Brain microvascular endothelial cell (primary cell): ENCODE results near the gene CPSF4.
A peak's percentile ranks its signal among the peaks of the same experiment; 100 is the strongest.
"Not testable (repeated sequence)": the region's sequence is repeated elsewhere in the genome, so short reads cannot be mapped to it uniquely, and the experiment has no call there.

ENCODE experiments used
- DNase-seq: peaks from one replicate; pipeline ENCODE4 v3.0.0-alpha.2; 2020
- H3K27ac ChIP-seq: fragments of 250-450 bp; sonication (Bioruptor Pico); 2 replicates; pipeline ENCODE4 v1.5.1; 2020; ENCODE audit warnings: mild to moderate bottlenecking, moderate library complexity
- H3K27me3 ChIP-seq: fragments of 250-450 bp; sonication (Bioruptor Pico); replicated peaks from 2 replicates; pipeline ENCODE4 v1.5.1; 2020; ENCODE audit warnings: mild to moderate bottlenecking
- H3K36me3 ChIP-seq: fragments of 250-450 bp; sonication (Bioruptor Pico); replicated peaks from 2 replicates; pipeline ENCODE4 v1.5.1; 2020; ENCODE audit warnings: mild to moderate bottlenecking
- H3K4me3 ChIP-seq: 2 replicates; pipeline ENCODE4 v1.5.1; 2011; ENCODE audit warnings: low read depth, mild to moderate bottlenecking, control low read depth, low read length, moderate library complexity
- in situ Hi-C: cut with HindIII; loops from 2 replicates; pipeline ENCODE4 v1.10.0; 2017; ENCODE audit warnings: low sequenced_read_pairs, low pct_ligation_motif_present
- TF ChIP-seq, protein P1 (sequence below): IDR thresholded peaks from 2 replicates; pipeline ENCODE4 v1.5.1; 2011; ENCODE audit warnings: low read depth, mild to moderate bottlenecking, moderate library complexity, low read length, control low read depth, inconsistent platforms; ENCODE audit errors: missing control alignments

The CPSF4 gene

DNA sequence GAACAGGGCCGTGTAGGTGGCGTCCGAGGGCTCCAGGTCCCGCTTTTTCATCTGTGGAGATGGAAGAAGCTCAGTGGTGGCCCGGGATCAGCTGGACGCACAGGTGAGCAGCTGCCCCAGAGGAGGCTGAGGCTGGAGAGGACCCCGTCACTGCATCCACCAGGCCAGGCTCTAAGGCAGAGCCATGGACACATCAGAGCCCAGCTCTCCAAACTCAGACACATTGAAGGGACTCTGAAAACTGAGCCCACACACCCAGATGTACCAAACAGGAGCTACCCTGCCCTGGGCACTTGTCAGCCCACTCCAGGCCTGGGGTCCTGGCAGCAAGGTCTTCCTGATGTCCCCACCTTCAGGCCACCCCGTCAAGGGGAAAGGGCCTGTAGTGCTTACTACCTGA lies 9.0 kb upstream of the CPSF4 start:
- no peak overlapping the region for H3K27ac ChIP-seq
- TF ChIP-seq, protein P1, sequence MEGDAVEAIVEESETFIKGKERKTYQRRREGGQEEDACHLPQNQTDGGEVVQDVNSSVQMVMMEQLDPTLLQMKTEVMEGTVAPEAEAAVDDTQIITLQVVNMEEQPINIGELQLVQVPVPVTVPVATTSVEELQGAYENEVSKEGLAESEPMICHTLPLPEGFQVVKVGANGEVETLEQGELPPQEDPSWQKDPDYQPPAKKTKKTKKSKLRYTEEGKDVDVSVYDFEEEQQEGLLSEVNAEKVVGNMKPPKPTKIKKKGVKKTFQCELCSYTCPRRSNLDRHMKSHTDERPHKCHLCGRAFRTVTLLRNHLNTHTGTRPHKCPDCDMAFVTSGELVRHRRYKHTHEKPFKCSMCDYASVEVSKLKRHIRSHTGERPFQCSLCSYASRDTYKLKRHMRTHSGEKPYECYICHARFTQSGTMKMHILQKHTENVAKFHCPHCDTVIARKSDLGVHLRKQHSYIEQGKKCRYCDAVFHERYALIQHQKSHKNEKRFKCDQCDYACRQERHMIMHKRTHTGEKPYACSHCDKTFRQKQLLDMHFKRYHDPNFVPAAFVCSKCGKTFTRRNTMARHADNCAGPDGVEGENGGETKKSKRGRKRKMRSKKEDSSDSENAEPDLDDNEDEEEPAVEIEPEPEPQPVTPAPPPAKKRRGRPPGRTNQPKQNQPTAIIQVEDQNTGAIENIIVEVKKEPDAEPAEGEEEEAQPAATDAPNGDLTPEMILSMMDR: no peak
- no peak overlapping the region for H3K4me3 ChIP-seq
- H3K27me3 ChIP-seq: no peaks in the 10 kb centered on the region
- in situ Hi-C loops: no loop called here
- no peak for DNase-seq
- peaks cover 56% of the 10 kb centered on the region for H3K36me3 ChIP-seq

DNA sequence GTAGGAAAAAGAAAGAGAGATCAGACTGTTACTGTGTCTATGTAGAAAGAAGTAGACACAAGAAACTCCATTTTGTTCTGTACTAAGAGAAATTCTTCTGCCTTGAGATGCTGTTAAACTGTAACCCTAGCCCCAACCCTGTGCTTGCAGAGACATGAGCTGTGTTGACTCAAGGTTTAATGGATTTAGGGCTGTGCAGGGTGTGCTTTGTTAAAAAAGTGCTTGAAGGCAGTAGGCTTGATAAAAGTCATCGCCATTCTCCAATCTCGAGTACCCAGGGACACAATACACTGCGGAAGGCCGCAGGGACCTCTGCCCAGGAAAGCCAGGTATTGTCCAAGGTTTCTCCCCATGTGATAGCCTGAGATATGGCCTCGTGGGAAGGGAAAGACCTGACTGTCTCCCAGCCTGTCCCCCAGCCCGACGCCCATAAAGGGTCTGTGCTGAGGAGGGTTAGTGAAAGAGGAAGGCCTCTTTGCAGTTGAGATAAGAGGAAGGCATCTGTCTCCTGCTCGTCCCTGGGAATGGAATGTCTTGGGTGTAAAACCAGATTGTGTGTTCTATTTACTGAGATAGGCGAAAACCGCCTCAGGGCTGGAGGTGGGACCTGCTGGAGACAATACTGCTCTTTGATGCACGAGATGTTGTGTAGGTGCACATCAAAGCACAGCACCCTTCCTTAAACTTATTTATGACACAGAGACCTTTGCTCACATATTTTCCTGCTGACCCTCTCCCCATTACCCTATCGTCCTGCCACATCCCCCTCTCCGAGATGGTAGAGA lies 6.8 kb upstream of the CPSF4 start:
- H3K4me3 ChIP-seq, H3K27ac ChIP-seq, DNase-seq, in situ Hi-C loops, H3K27me3 ChIP-seq: not testable (repeated sequence)
- H3K36me3 ChIP-seq: peaks cover 47% of the 10 kb centered on the region

DNA sequence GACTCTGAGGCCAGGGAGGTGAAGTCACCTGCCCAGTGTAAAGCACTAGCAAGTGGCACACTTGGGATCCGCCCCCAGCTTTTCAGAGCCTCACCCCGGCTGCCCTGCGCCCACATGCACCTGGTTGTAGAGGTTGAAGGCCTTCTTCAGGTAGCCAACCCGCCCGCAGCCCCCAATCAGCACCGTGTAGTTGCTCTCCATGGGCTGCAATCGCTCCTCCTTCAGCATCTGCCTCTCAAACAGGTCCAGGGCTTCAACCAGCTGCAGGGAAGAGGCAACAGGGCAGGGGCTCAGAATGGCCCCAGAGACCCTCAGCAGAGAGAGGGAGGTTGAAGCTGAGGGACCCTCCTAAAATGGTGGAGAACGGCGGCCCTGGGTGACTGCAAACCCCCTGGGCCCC lies 5.6 kb upstream of the CPSF4 start:
- in situ Hi-C loops: no loop called here
- TF ChIP-seq, protein P1: no peak

DNA sequence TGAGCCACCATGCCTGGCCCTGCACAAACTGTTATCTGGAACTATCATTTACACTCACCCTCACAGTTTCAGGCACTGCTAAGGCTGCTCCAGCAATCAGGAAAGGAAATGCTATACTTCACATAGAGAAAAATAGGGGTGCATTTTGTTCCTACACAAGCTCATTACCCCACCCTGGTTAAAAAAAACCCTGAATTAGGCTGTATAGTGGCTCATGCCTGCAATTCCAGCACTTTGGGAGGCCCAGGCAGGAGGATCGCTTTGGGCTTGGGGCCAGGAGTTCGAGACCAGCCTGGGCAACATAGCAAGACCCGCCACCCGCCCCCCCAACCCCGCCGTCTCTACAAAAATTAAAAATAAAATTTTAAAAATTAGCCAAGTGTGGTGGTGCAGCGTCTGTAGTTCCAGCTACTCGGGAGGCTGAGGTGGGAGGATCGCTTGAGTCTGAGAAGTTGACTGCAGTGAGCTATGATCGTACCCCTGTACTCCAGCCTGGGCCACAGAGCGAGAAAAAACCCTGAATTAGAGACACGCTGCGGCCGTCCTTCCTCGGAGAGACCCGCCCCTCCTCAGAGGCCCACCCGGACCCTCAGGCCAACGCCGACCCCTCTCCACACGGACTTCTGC lies 684 bp upstream of the CPSF4 start:
- DNase-seq: no peak
- Histone ChIP-seq H3K4me3 (peak overlapping the region; percentile 94), H3K27ac (peak overlapping the region; percentile 2), H3K27me3 (no peaks in the 10 kb centered on the region), H3K36me3 (peaks cover 16% of the 10 kb centered on the region)
- in situ Hi-C loops: no loop called here
- TF ChIP-seq, protein P1: no peak

More for the DNA sequence above, 5.6 kb upstream of the CPSF4 start:
- Histone ChIP-seq H3K4me3 (no peak overlapping the region), H3K36me3 (peaks cover 44% of the 10 kb centered on the region), H3K27me3 (no peaks in the 10 kb centered on the region), H3K27ac (no peak overlapping the region)
- no peak for DNase-seq

DNA sequence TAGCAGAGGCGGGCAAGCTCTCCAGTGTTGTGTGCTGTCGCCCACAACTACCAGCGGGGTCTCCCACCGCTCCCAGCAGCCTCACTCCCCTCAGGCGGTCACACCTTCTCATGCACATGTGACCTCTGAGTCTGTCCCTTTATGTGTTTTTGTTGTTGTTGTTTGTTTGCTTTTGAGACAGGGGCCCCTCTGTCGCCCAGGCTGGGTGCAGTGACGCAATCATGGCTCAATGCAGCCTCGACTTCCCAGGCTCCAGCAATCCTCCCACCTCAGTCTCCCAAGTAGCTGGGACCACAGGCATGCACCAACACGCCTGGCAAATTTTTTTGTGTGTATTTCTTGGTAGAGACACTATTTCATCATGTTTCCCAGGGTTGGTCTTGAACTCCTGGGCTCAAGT lies 1.5 kb downstream of the CPSF4 start:
- in situ Hi-C loops: no loop called here
- Histone ChIP-seq H3K4me3 (peak overlapping the region; percentile 94), H3K27ac (no peak overlapping the region), H3K27me3 (no peaks in the 10 kb centered on the region), H3K36me3 (peaks cover 9% of the 10 kb centered on the region)
- TF ChIP-seq, protein P1: no peak
- no peak for DNase-seq

DNA sequence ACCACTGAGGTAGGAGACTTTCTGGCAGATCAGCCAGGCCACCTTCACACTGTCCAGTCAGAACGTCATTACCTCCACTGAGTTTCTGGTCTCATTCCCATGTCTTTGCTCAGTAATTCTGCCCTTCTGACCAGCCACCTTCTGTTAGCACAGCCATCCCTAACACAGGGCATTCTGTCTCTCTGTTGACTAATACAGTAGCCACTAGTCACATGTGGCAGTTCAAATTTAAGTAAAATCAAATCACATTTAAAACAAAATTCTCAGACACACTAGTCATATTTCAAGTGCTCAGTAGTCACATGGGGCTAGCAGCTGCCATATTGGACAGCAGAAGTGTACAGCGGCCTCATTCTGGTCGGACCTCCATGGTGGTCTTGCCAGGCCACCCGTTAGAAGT lies 7.4 kb downstream of the CPSF4 start:
- in situ Hi-C loops: no loop called here
- H3K27ac ChIP-seq: no peak overlapping the region
- DNase-seq: no peak
- no peaks in the 10 kb centered on the region for H3K27me3 ChIP-seq
- H3K4me3 ChIP-seq: no peak overlapping the region
- H3K36me3 ChIP-seq: peaks cover 45% of the 10 kb centered on the region
- TF ChIP-seq, protein P1: no peak
